GM23338 (cell line): ENCODE results near the gene ALDH3B1. TPM values are rescaled to one million over a fixed set of nuclear protein-coding genes. Genes with fewer than 3 reads are reported as not detected.
A peak's percentile ranks its signal among the peaks of the same experiment; 100 is the strongest.
"Not testable (repeated sequence)": the region's sequence is repeated elsewhere in the genome, so short reads cannot be mapped to it uniquely, and the experiment has no call there.

Experiments used
- ATAC-seq: fragments of 200-7000 bp; cut with Tn5 transposase; 3 replicates; pipeline ENCODE4 v1.9.1; 2020
- DNase-seq: peaks from one replicate; pipeline ENCODE4 v3.0.0-alpha.2; 2015; ENCODE audit warnings: low spot score
- H2AFZ ChIP-seq: fragments of 200-600 bp; sonication (generic); 2 replicates; pipeline ENCODE4 v1.8.0; 2016; ENCODE audit warnings: antibody characterized with exemption, mild to moderate bottlenecking, moderate library complexity
- H3F3A ChIP-seq: fragments of 200-600 bp; sonication (generic); replicated peaks from 2 replicates; pipeline ENCODE4 v1.8.0; 2017; ENCODE audit warnings: antibody characterized with exemption, mixed run types, low read depth
- H3K27ac ChIP-seq: fragments of 200-600 bp; sonication (generic); 2 replicates; pipeline ENCODE4 v1.6.1; 2016; ENCODE audit warnings: low read depth
- H3K27me3 ChIP-seq: fragments of 200-600 bp; sonication (generic); 2 replicates; pipeline ENCODE4 v1.8.0; 2016; ENCODE audit warnings: mild to moderate bottlenecking, mixed run types, moderate library complexity; ENCODE audit not compliant: insufficient read depth
- H3K36me3 ChIP-seq: fragments of 200-600 bp; sonication (generic); 2 replicates; pipeline ENCODE4 v1.8.0; 2016; ENCODE audit warnings: mild to moderate bottlenecking; ENCODE audit not compliant: insufficient read depth
- H3K4me1 ChIP-seq: fragments of 200-600 bp; sonication (generic); 2 replicates; pipeline ENCODE4 v1.8.0; 2016; ENCODE audit warnings: mild to moderate bottlenecking, moderate library complexity; ENCODE audit not compliant: insufficient read depth
- H3K4me2 ChIP-seq: fragments of 200-600 bp; sonication (generic); 2 replicates; pipeline ENCODE4 v1.7.1; 2017; ENCODE audit warnings: mixed run types
- H3K4me3 ChIP-seq: fragments of 200-600 bp; sonication (generic); 2 replicates; pipeline ENCODE4 v1.6.1; 2016; ENCODE audit warnings: mixed run types
- H3K79me2 ChIP-seq: fragments of 200-600 bp; sonication (generic); replicated peaks from 2 replicates; pipeline ENCODE4 v1.8.0; 2017; ENCODE audit warnings: mild to moderate bottlenecking; ENCODE audit not compliant: insufficient read depth
- H3K9me2 ChIP-seq: fragments of 200-600 bp; sonication (generic); 2 replicates; pipeline ENCODE4 v1.8.0; 2017; ENCODE audit not compliant: insufficient read depth
- H4K20me1 ChIP-seq: fragments of 200-600 bp; sonication (generic); replicated peaks from 2 replicates; pipeline ENCODE4 v1.8.0; 2017; ENCODE audit warnings: mild to moderate bottlenecking; ENCODE audit not compliant: insufficient read depth
- H3K27ac Mint-ChIP-seq: 2 replicates; pipeline ENCODE4 v1.8.0; 2020; ENCODE audit warnings: inconsistent platforms, mild to moderate bottlenecking, moderate library complexity, mixed read lengths
- H3K27me3 Mint-ChIP-seq: 3 replicates; pipeline ENCODE4 v1.8.0; 2022; ENCODE audit warnings: low read depth, mild to moderate bottlenecking, moderate library complexity, mixed read lengths, inconsistent platforms; ENCODE audit not compliant: insufficient read depth, poor library complexity
- H3K36me3 Mint-ChIP-seq: 3 replicates; pipeline ENCODE4 v1.8.0; 2021; ENCODE audit warnings: low read depth, mild to moderate bottlenecking, inconsistent platforms, moderate library complexity, mixed read lengths
- H3K4me1 Mint-ChIP-seq: 3 replicates; pipeline ENCODE4 v1.8.0; 2020; ENCODE audit warnings: mild to moderate bottlenecking, inconsistent platforms, mixed read lengths
- H3K4me3 Mint-ChIP-seq: 3 replicates; pipeline ENCODE4 v1.8.0; 2021; ENCODE audit warnings: moderate library complexity, mild to moderate bottlenecking, inconsistent platforms, mixed read lengths
- H3K9me3 Mint-ChIP-seq: 3 replicates; pipeline ENCODE4 v1.8.0; 2020; ENCODE audit warnings: moderate library complexity, mild to moderate bottlenecking, inconsistent platforms, mixed read lengths
- CREB1 ChIP-seq: fragments of 250-450 bp; sonication (Bioruptor Pico); IDR thresholded peaks from 2 replicates; pipeline ENCODE4 v1.5.0; 2020; ENCODE audit warnings: low read depth, mild to moderate bottlenecking, moderate library complexity
- EZH2 ChIP-seq: fragments of 200-600 bp; sonication (generic); IDR thresholded peaks from one replicate; pipeline ENCODE4 v1.8.0; 2017; ENCODE audit warnings: antibody characterized with exemption, mild to moderate bottlenecking, low read depth; ENCODE audit not compliant: unreplicated experiment
- POLR2AphosphoS5 ChIP-seq: IDR thresholded peaks from 2 replicates; pipeline ENCODE4 v1.6.1; 2016; ENCODE audit warnings: antibody characterized with exemption, low read depth
- polyA plus RNA-seq: library from polyadenylated mRNA; unstranded; fragments of >200 nt; fragmentation: Nextera tagmentation; extraction: Ambion mirVana; gene quantifications from 2 replicates; pipeline ENCODE4 v1.2.1, GENCODE V29; 2016
- total RNA-seq: library from RNA; depleted of rRNA; stranded (reverse); fragments of >200 nt; shearing (Covaris generic); gene quantifications from 2 replicates; pipeline ENCODE4 v1.2.3, GENCODE V29; 2014
- TF ChIP-seq, protein P1 (sequence below): IDR thresholded peaks from one replicate; pipeline ENCODE4 v1.6.1; 2018; ENCODE audit warnings: antibody characterized with exemption; ENCODE audit not compliant: unreplicated experiment

The ALDH3B1 gene
- total and polyA plus RNA-seq, 2 experiments from 2014 or later: 0.52 TPM; not detected in 1

DNA sequence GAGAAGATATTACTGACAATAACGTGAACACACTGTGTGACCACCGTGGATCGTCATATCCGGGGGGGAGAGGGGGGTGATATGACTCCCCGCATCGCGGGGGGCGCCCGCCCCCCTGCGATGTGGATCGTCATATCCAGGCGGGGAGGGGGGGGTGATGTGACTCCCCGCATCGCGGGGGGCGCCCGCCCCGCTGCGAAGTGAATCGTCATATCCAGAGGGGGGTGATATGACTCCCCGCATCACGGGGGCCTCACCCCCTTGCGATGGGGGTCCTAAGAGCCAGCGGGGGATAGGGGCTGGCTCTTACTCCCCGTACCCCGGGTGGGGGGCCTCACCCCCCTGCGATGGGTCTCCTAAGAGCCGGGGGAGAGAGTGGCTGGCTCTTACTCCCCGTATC, 26.2 kb upstream of the ALDH3B1 start:
- TF ChIP-seq, protein P1, sequence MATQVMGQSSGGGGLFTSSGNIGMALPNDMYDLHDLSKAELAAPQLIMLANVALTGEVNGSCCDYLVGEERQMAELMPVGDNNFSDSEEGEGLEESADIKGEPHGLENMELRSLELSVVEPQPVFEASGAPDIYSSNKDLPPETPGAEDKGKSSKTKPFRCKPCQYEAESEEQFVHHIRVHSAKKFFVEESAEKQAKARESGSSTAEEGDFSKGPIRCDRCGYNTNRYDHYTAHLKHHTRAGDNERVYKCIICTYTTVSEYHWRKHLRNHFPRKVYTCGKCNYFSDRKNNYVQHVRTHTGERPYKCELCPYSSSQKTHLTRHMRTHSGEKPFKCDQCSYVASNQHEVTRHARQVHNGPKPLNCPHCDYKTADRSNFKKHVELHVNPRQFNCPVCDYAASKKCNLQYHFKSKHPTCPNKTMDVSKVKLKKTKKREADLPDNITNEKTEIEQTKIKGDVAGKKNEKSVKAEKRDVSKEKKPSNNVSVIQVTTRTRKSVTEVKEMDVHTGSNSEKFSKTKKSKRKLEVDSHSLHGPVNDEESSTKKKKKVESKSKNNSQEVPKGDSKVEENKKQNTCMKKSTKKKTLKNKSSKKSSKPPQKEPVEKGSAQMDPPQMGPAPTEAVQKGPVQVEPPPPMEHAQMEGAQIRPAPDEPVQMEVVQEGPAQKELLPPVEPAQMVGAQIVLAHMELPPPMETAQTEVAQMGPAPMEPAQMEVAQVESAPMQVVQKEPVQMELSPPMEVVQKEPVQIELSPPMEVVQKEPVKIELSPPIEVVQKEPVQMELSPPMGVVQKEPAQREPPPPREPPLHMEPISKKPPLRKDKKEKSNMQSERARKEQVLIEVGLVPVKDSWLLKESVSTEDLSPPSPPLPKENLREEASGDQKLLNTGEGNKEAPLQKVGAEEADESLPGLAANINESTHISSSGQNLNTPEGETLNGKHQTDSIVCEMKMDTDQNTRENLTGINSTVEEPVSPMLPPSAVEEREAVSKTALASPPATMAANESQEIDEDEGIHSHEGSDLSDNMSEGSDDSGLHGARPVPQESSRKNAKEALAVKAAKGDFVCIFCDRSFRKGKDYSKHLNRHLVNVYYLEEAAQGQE: no peak
- TF ChIP-seq EZH2 (no peak), CREB1 (CRISPR knock-in tag) (no peak)
- Histone ChIP-seq H3K4me3 (no peak overlapping the region), H3K27ac (no peak overlapping the region), H3K4me2 (no peak overlapping the region), H3K79me2 (no peaks in the 10 kb centered on the region), H3K4me1 (peaks cover 5% of the 10 kb centered on the region; the same call in 1 of the 2 replicates), H3K27me3 (no peaks in the 10 kb centered on the region), H3K36me3 (no peaks in the 10 kb centered on the region), H2AFZ (no peak overlapping the region), H3K9me2 (no peaks in the 10 kb centered on the region), H4K20me1 (no peaks in the 10 kb centered on the region), H3F3A (no peaks in the 10 kb centered on the region)
- Mint-ChIP-seq H3K4me3 (no peak overlapping the region), H3K9me3 (no peaks in the 10 kb centered on the region), H3K36me3 (no peaks in the 10 kb centered on the region; the same call in 2 of the 3 replicates), H3K27me3 (no peaks in the 10 kb centered on the region), H3K27ac (no peak overlapping the region), H3K4me1 (peaks cover 15% of the 10 kb centered on the region)
- ATAC-seq (no peak), DNase-seq (no peak)

DNA sequence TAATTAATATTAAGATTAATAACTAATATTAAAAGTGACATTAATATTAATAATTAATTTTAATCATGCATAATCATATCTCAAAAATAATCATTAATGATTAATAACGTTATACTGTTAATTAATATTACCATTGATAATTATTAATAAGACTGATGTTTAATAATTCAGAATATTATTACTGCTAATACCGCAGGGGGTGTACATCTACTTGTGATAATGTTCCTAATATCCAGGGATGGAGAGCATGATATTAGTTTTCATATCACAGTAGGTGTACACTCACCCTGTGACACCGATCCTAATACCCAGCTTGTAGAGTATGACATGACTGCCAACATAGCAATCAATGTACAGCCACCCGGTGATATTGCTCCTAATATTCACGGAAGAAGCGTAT, 24.8 kb upstream of the ALDH3B1 start:
- not testable (repeated sequence) for H3K36me3 Mint-ChIP-seq, ATAC-seq, H4K20me1 ChIP-seq, H3K27me3 Mint-ChIP-seq, H3K4me3 ChIP-seq, DNase-seq, H3K4me1 ChIP-seq, H2AFZ ChIP-seq, H3K9me2 ChIP-seq, H3K4me3 Mint-ChIP-seq, H3F3A ChIP-seq, H3K36me3 ChIP-seq, H3K4me1 Mint-ChIP-seq, H3K27ac Mint-ChIP-seq, H3K27ac ChIP-seq, H3K4me2 ChIP-seq, H3K79me2 ChIP-seq, H3K27me3 ChIP-seq, H3K9me3 Mint-ChIP-seq

DNA sequence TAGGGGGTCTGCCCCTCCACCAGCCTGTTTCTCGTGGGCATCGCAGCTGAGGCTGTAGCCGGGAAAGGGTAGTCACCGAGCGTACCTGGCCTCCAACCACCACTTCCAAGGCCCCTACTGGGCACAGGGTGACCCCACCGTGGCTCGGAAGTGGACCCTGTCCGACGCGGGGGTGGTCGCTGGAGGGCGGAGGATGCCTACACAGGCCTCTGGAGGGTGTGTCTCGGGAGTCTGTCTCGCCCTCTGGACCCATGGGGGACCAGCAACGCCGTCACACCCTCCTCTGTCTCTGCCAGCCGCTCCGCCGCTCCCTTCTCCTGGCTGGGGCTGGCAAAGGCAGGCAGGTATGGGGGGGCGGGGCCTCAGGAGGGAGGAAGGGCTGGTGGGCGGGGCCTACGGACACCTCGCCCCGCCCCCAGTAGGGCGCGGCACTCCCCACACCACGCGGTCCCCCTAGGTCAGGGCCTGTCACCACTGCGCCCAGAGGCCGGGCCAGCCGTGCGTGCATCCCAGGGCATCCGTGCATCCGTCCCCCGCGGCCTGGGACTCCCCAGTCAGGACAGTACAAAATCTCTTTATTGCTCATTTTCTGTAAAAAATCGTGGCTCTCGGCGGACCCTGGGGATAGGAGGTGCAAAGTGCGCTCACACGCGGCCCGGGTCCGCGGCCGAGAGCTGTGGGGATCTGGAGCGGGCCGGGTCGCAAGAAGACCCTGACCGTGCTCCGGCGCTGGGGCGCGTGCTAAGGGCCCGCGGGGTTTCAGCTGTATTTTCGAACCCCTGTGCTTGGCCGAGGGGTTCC, 19.4 kb upstream of the ALDH3B1 start:
- not testable (repeated sequence) for H3K9me2 ChIP-seq, H2AFZ ChIP-seq, H3K9me3 Mint-ChIP-seq, H3K79me2 ChIP-seq, H3F3A ChIP-seq, H3K36me3 ChIP-seq, H3K4me1 ChIP-seq, H3K4me1 Mint-ChIP-seq, H3K27me3 ChIP-seq, H4K20me1 ChIP-seq, H3K36me3 Mint-ChIP-seq, H3K27ac ChIP-seq
- H3K4me3 Mint-ChIP-seq: peak overlapping the region; percentile 76
- TF ChIP-seq POLR2AphosphoS5: peak; percentile 87
- Histone ChIP-seq H3K4me3 (peak overlapping the region; percentile 63), H3K4me2 (peak overlapping the region; percentile 84)
- DNase-seq (peak; percentile 71), ATAC-seq (peak; percentile 99)
- H3K27me3 Mint-ChIP-seq: peaks cover 23% of the 10 kb centered on the region
- peak overlapping the region; percentile 92 for H3K27ac Mint-ChIP-seq
